ENCODE measurements around the gene SLC22A4.

SLC22A4 gene

DNA sequence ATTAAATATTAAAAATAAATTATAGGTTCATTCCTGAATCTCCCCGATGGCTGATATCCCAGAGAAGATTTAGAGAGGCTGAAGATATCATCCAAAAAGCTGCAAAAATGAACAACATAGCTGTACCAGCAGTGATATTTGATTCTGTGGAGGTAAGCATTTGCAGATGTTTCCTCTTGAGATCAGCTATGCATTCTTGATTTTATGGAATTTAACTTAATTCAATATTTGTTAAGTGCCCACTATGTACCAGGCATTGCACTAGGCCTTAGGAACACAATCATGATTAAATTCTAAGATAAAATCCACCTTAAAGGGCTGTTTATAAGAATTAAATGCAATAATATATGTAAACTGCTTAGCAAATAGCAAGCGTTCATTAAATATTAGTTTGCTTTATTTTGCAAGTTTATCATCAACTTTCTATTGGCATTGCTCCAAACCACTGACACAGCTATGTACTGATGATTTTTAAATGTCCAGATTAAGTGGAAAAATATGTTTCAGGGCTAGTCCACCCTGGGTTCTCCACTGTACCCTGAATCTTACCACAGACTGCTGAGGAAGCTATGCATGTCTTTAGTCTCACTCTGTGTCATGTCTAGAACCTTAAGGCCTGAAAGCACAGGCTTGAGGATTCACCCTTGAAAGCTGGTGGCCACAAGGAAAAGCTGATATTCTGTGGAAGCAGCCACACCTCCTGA, 33.2 kb downstream of the SLC22A4 start:
- Histone ChIP-seq H3K79me2 (ENCODE audit: control insufficient read depth, insufficient read depth, low read length, unreplicated experiment) (no peaks in the 10 kb centered on the region), H3K4me1 (ENCODE audit: control insufficient read depth, insufficient read depth, low read length, unreplicated experiment) (no peaks in the 10 kb centered on the region), H3K4me3 (ENCODE audit: low read depth, low read length) (no peak overlapping the region), H3K36me3 (ENCODE audit: insufficient read depth, low read length) (no peaks in the 10 kb centered on the region), H3K27me3 (ENCODE audit: insufficient read depth, low read length) (no peaks in the 10 kb centered on the region), H3K27ac (ENCODE audit: low read depth, low read length) (no peak overlapping the region), H2AFZ (ENCODE audit: low read length, unreplicated experiment) (no peak overlapping the region)

DNA sequence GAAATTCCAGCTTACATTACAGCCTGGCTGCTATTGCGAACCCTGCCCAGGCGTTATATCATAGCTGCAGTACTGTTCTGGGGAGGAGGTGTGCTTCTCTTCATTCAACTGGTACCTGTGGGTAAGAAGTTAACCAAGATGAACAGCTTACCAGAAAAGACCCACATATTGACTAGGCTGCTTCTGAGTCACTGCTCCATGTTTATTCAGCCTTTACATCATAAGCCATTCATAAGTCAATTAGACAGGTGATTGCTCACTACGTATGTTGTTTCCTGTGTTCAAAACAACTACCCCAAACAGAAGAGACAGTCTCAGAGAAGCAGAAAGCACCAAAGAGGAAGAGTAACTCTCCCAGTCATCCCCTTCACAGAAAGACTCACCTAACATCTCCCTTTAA, 40.6 kb downstream of the SLC22A4 start:
- Histone ChIP-seq H3K36me3 (ENCODE audit: insufficient read depth, low read length) (0 out of 2 replicates have a peak, but pooled peaks cover 3% of the 10 kb centered on the region), H3K4me1 (ENCODE audit: control insufficient read depth, insufficient read depth, low read length, unreplicated experiment) (no peaks in the 10 kb centered on the region), H3K4me3 (ENCODE audit: low read depth, low read length) (no peak overlapping the region), H2AFZ (ENCODE audit: low read length, unreplicated experiment) (no peak overlapping the region), H3K27ac (ENCODE audit: low read depth, low read length) (no peak overlapping the region), H3K79me2 (ENCODE audit: control insufficient read depth, insufficient read depth, low read length, unreplicated experiment) (no peaks in the 10 kb centered on the region), H3K27me3 (ENCODE audit: insufficient read depth, low read length) (no peaks in the 10 kb centered on the region)

DNA sequence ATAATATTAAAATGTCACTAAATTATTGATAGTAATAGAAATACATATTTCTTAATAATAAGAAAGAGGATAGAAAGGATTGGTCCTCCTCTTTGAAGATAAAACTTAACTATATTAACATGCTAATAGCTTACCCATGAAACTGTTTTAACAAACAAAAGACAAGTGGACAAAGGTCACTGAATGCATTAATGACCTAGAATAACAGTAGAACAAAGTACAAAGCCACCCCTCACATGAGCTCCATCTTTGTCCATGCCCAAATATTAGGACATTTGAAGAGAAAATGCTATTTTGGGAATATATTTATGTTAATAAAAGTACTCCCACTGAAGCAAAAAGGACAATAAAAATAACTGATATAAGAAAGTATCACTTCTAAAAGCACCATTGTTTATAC, 41.2 kb downstream of the SLC22A4 start:
- Histone ChIP-seq H3K4me3 (ENCODE audit: low read depth, low read length) (no peak overlapping the region), H3K27ac (ENCODE audit: low read depth, low read length) (no peak overlapping the region), H3K36me3 (ENCODE audit: insufficient read depth, low read length) (0 out of 2 replicates have a peak, but pooled peaks cover 3% of the 10 kb centered on the region), H3K79me2 (ENCODE audit: control insufficient read depth, insufficient read depth, low read length, unreplicated experiment) (no peaks in the 10 kb centered on the region), H2AFZ (ENCODE audit: low read length, unreplicated experiment) (no peak overlapping the region), H3K27me3 (ENCODE audit: insufficient read depth, low read length) (no peaks in the 10 kb centered on the region), H3K4me1 (ENCODE audit: control insufficient read depth, insufficient read depth, low read length, unreplicated experiment) (no peaks in the 10 kb centered on the region)

DNA sequence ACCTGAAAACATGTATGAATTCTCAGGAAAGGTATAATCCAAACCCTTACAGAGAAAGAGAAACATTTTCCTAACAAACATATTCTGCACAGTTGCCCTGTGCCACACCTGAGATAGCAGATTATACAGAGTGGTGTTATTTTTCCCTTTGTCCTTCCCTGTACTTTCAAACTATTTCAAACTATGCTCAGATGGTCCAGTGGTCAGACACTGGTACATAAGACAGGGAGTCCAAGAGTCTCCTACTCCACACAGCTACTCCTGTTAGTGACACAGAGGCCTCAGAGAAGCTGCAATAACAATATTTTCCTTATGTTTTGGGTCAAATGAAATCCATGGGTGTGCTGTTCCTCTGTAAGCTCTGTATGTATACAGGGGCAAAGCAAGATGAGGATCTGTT, 45.3 kb downstream of the SLC22A4 start:
- Histone ChIP-seq H3K4me3 (ENCODE audit: low read depth, low read length) (no peak overlapping the region), H3K36me3 (ENCODE audit: insufficient read depth, low read length) (peaks cover 10% of the 10 kb centered on the region; the same call in 1 of the 2 replicates), H3K27me3 (ENCODE audit: insufficient read depth, low read length) (no peaks in the 10 kb centered on the region), H3K4me1 (ENCODE audit: control insufficient read depth, insufficient read depth, low read length, unreplicated experiment) (no peaks in the 10 kb centered on the region), H2AFZ (ENCODE audit: low read length, unreplicated experiment) (no peak overlapping the region), H3K79me2 (ENCODE audit: control insufficient read depth, insufficient read depth, low read length, unreplicated experiment) (no peaks in the 10 kb centered on the region), H3K27ac (ENCODE audit: low read depth, low read length) (no peak overlapping the region)

DNA sequence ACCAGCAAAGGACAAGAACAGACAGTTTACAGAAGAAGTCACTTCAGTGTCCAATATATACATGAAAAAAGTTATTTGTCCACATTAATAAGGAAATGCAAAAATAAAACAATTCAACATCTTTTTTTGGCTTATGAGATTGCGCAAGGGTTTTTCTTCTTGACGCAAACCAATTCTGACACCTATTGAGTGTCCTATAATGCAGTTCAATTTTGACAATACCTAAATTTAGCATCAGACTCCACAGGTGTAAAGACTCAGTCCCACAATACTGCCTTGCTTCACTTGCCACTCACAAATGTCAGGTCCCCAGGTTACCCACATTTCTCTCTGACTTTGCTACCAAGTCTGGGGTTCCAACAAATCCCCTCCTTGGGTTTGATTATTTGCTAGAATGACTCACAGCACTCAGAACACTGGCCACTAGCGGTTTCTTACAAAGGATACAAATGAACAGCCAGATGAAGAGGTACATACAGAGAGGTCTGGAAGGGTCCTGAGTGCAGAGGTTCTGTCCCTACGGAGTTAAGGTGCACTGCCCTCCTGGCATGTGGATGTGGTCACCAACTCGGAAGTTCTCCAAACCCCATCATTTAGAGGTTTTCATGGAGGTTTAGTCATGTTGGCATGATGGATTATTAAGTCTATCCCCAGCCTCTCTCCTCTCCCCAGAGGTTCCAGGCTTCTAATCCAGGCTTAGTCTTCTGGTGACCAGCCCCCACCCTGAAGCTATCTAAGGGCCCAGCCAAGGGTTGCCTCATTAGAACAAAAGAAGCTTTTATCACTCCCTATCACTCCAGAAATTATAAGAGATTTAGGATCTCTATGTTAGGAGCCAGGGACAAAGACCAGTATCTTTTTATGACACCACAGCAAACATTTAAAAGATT, 48.3 kb downstream of the SLC22A4 start:
- Histone ChIP-seq H3K4me1 (ENCODE audit: control insufficient read depth, insufficient read depth, low read length, unreplicated experiment) (no peaks in the 10 kb centered on the region), H3K27ac (ENCODE audit: low read depth, low read length) (no peak overlapping the region), H3K79me2 (ENCODE audit: control insufficient read depth, insufficient read depth, low read length, unreplicated experiment) (no peaks in the 10 kb centered on the region), H3K27me3 (ENCODE audit: insufficient read depth, low read length) (no peaks in the 10 kb centered on the region), H3K36me3 (ENCODE audit: insufficient read depth, low read length) (peaks cover 10% of the 10 kb centered on the region; the same call in 1 of the 2 replicates), H3K4me3 (ENCODE audit: low read depth, low read length) (no peak overlapping the region), H2AFZ (ENCODE audit: low read length, unreplicated experiment) (no peak overlapping the region)

DNA sequence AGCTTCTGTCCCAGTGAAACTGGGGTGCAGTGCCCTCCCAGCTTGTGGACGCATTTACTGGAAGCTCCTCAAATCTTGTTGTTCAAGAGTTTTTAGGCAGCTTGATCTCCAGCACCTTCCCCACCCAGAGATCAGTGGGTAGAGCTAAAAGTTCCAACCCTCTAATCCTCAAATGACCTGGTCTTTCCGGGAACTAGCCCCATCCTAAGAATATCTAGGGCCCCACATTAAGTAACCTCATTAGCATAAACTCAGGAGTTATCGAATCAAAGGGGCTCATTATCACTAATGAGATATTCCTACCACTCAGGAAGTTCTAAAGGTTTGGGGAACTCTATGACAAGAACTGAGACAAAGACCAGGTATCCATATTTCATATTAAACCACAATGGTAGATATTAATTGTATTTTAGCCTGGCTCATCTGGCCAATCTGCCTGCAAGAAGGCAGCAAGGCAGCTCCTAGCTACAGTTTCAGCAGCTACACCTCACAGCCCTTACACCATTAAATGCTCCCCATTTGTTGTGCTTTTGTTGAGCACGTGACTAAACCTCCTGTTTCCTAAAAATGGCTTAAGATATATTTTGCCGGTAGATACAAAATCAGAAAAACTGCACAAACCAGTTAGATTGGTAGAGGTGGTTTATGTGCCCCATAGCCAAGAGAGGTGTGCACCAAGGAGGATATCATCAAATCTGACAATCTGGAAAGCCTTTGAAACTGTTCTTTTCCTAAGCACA, 50.8 kb downstream of the SLC22A4 start:
- H3K27me3 ChIP-seq (ENCODE audit: insufficient read depth, low read length) = no peaks in the 10 kb centered on the region
- H3K27ac ChIP-seq (ENCODE audit: low read depth, low read length) = no peak overlapping the region
- H3K4me3 ChIP-seq (ENCODE audit: low read depth, low read length) = no peak overlapping the region
- no peaks in the 10 kb centered on the region for H3K79me2 ChIP-seq (ENCODE audit: control insufficient read depth, insufficient read depth, low read length, unreplicated experiment)
- H3K4me1 ChIP-seq (ENCODE audit: control insufficient read depth, insufficient read depth, low read length, unreplicated experiment) = no peaks in the 10 kb centered on the region
- no peak overlapping the region for H2AFZ ChIP-seq (ENCODE audit: low read length, unreplicated experiment)
- H3K36me3 ChIP-seq (ENCODE audit: insufficient read depth, low read length) = peaks cover 10% of the 10 kb centered on the region; the same call in 1 of the 2 replicates

DNA sequence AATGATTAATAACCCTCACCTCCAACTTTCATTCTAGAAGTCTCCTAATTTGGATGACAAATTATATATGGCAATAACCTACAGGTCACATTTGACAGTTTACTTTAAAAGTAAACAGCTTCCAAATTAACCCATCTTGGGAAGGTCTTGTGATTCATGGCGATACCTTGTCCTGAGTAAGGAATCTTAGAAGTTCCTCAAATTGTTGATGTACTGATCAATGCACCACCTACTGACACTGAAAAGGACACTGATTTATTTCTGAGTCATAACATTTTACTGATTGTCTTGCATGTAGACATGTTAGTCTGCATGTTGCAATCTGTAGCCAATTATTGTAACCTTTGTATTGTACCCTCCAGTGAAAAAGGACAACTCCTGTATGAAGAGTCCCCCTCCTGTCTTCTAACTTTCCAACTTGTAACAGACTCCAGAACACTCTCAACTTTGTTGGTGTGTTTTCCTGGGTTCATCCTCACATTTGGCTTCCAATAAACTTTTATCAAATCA, 59.3 kb downstream of the SLC22A4 start:
- Histone ChIP-seq H3K4me3 (ENCODE audit: low read depth, low read length) (no peak overlapping the region), H3K27me3 (ENCODE audit: insufficient read depth, low read length) (no peaks in the 10 kb centered on the region), H3K4me1 (ENCODE audit: control insufficient read depth, insufficient read depth, low read length, unreplicated experiment) (peaks cover 5% of the 10 kb centered on the region), H3K36me3 (ENCODE audit: insufficient read depth, low read length) (peaks cover 3% of the 10 kb centered on the region; the same call in 1 of the 2 replicates), H3K27ac (ENCODE audit: low read depth, low read length) (no peak overlapping the region), H2AFZ (ENCODE audit: low read length, unreplicated experiment) (no peak overlapping the region), H3K79me2 (ENCODE audit: control insufficient read depth, insufficient read depth, low read length, unreplicated experiment) (no peaks in the 10 kb centered on the region)

DNA sequence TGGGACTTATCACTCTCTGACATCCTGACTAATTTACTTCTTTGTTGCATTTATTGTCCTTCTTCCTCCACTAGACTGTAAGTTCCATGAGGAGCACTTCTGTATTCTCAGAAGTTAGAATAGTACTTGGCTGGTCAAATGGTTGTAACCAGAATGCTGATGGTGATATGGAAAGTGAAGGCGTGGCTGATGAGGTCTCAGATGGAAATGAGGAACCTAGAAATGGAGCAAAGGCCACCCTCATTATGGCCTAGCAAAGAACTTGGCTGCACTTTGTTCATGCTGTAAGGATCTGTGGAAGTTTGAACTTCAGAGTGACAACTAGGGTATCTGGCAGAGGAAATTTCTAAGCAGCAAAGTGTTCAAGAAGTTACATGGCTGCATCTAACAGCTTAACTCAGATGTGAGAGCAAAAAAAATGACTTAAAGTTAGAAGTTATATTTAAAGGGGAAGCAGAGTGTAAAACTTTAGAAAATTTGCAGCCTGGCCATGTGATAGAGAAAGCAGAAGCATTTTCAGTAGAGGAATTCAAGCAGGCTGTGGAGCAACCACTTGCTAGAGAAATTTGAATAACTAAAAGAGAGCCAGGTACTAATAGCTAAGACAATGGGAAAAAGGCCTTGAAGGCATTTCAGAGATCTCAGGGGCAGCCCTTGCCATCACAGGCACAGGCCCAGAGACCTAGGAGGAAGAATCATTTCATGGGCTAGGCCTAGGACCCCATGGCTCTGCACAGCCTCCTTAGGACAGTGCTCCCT, 60.4 kb downstream of the SLC22A4 start:
- Histone ChIP-seq H3K4me3 (ENCODE audit: low read depth, low read length) (no peak overlapping the region), H3K27ac (ENCODE audit: low read depth, low read length) (no peak overlapping the region), H3K36me3 (ENCODE audit: insufficient read depth, low read length) (no peaks in the 10 kb centered on the region), H2AFZ (ENCODE audit: low read length, unreplicated experiment) (no peak overlapping the region), H3K79me2 (ENCODE audit: control insufficient read depth, insufficient read depth, low read length, unreplicated experiment) (no peaks in the 10 kb centered on the region), H3K27me3 (ENCODE audit: insufficient read depth, low read length) (no peaks in the 10 kb centered on the region), H3K4me1 (ENCODE audit: control insufficient read depth, insufficient read depth, low read length, unreplicated experiment) (peaks cover 5% of the 10 kb centered on the region)

DNA sequence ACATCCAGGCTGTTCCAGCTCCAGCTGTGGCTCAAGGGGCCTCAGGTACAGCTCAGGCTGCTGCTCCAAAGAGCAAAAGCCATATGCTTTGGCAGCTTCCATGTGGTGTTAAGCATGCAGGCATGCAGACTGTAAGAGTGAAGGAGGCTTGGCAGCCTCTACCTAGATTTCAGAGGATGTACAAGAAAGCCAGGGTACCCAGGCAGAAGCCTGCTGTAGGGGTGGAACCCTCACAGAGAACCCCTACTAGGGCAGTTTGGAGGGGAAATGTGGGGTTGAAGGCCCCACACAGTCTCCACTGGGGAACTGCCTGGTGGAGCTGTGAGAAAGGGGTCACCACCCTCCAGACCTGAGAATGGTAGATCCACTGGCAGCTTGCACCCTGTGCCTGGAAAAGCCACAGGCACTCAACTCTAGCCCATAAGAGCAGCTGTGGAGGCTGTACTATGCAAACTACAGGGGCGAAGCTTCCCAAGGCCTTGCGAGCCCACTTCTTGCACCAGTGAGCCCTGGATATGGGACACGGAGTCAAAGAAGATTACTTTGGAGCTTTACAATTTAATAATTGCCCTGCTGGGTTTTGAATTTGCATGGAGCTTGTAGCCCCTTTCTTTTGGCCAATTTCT, 61.1 kb downstream of the SLC22A4 start:
- Histone ChIP-seq H3K4me3 (ENCODE audit: low read depth, low read length) (no peak overlapping the region), H3K79me2 (ENCODE audit: control insufficient read depth, insufficient read depth, low read length, unreplicated experiment) (no peaks in the 10 kb centered on the region), H3K27me3 (ENCODE audit: insufficient read depth, low read length) (no peaks in the 10 kb centered on the region), H3K4me1 (ENCODE audit: control insufficient read depth, insufficient read depth, low read length, unreplicated experiment) (peaks cover 5% of the 10 kb centered on the region), H3K36me3 (ENCODE audit: insufficient read depth, low read length) (no peaks in the 10 kb centered on the region), H3K27ac (ENCODE audit: low read depth, low read length) (no peak overlapping the region), H2AFZ (ENCODE audit: low read length, unreplicated experiment) (no peak overlapping the region)
